RCC 7860 (cell line): ENCODE results near the gene P2RY2.
"Not testable (repeated sequence)": the region's sequence is repeated elsewhere in the genome, so short reads cannot be mapped to it uniquely, and the experiment has no call there.

Experiments
- DNase-seq: peaks from one replicate; pipeline ENCODE4 v3.0.0-alpha.2; 2015; ENCODE audit warnings: low spot score
- FAIRE-seq: peaks from 2 replicates; lab custom pipeline; 2012; peaks lifted over from hg19 to GRCh38; lab: Jason Lieb, UNC

Gene P2RY2

DNA sequence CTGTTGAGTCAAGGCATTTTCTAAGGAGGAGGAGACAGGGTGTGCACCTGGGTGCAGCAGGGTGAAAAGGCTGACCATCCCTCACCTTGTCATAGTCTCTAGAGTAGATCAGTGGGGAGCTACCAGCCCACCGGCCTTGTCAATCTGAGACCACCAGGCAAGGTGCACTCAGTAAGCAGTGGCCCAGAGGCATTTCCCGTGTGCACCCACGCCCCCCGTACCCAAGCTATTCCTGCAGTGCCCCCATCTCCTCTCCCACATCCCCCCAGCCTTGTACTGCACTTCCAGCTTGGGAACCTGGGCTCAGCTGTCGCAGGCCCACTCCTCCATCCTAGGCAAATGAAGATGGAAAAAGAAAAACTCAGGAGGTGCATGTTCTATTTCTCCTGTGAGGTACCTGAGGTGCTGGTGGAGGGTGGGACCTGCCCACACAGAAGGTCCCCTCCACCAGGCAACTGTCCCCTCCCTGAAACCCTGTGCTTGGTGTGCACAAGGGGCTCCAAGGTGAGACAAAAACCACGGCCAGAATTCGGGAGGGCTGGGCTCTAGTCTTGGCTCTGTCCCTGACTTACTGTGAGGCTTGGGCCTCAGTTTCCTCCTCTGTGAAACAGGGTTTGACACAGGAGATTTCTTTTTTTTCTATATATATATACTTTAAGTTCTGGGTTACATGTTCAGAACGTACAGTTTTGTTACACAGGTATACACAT, 8.4 kb downstream of the P2RY2 start:
- no peak for DNase-seq
- FAIRE-seq = no peak

DNA sequence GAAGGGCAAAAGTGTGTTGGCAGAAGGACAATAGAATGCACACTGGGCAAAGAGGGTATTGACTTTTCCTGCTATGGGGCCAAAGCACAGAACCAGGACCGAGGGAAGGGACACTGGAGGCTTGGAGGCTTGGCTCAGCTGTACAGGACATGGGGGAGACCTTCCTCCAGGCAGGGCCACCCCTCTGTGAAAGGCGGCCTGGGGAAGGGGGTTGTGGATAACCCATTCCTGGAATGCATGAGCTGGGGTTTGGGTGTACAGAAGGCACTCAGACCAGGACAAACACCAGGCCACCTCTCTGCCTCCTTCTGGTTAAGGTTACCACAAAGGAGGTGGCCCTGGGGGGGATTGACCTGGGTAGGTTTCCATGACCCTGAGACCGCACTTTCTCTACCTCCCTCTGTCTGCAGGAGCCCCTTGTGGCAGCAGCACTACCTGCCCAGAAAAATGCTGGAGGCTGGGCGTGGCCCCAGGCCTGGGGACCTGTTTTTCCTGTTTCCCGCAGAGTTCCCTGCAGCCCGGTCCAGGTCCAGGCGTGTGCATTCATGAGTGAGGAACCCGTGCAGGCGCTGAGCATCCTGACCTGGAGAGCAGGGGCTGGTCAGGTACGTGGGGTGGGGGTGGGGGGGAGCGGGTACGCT, 9.6 kb downstream of the P2RY2 start:
- FAIRE-seq (no peak), DNase-seq (no peak)

DNA sequence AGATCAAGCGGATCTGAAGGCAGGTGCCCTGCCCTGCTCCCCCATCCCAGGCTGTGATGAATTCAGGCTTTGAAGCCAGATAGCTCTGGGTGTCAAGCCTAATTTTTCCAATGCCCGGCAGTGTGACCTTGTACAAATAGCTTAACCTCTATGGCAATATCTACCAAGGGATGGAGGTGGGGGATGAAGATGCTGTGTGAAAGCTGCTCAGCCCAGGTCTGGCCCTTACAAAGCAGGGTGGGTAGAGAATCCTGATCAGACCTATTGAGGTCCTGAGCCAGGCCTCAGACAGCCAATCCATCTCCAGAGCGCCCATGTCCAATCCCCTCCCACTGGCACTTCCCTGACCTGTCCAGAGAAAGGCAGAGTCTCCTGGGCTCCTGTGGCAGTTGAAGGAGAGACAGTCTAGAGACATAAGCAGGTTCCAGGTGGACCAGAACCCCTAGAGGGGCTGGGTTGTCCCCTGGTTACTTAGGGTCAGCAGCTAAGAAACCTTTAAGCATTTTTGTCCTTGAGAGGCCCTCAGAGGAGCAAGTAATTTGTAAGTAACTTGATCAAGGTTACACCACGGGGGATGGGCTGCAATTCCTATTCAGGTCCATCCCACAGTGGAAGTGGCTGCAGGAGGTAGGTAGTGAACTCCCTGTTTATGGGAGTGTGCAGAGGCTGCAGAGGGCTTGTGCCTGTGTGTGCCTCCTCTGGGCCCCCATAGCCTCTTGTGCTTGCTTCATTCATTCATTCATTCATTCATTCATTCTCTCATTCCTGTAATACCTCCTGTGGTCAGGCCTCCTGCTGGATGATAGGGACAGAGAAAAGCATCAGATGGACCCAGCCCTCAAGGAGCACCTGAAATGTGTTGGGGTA, 10.4 kb downstream of the P2RY2 start:
- DNase-seq (no peak), FAIRE-seq (no peak)

DNA sequence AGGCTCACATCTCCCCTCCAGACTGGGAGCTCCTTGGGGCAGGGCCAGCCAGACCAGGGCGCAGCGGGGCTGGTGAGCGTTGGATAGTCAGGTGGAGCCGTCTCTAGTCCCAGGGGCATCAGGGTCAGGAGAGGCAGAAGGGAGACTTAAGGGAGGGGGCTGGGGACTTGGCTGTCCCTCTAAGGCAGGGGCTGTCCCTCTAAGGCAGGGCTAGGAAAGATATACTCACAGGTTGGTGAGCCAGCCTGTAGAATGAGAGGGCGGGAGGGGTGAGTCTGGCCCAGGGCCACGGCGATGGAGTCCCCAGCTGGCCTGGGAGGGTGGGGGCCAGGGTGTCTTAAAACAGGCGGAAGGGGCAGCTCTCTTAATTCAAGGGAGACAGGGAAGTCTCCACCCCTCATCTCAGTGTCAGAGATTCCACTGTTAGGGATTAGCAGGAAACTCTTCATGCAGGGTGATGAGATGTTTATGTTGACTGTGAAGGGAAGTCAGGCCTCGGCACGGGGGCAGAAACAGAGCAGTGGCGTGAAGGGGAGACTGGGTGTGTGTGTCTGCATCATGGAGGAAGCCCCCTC, 11.3 kb downstream of the P2RY2 start:
- FAIRE-seq (no peak), DNase-seq (no peak)

DNA sequence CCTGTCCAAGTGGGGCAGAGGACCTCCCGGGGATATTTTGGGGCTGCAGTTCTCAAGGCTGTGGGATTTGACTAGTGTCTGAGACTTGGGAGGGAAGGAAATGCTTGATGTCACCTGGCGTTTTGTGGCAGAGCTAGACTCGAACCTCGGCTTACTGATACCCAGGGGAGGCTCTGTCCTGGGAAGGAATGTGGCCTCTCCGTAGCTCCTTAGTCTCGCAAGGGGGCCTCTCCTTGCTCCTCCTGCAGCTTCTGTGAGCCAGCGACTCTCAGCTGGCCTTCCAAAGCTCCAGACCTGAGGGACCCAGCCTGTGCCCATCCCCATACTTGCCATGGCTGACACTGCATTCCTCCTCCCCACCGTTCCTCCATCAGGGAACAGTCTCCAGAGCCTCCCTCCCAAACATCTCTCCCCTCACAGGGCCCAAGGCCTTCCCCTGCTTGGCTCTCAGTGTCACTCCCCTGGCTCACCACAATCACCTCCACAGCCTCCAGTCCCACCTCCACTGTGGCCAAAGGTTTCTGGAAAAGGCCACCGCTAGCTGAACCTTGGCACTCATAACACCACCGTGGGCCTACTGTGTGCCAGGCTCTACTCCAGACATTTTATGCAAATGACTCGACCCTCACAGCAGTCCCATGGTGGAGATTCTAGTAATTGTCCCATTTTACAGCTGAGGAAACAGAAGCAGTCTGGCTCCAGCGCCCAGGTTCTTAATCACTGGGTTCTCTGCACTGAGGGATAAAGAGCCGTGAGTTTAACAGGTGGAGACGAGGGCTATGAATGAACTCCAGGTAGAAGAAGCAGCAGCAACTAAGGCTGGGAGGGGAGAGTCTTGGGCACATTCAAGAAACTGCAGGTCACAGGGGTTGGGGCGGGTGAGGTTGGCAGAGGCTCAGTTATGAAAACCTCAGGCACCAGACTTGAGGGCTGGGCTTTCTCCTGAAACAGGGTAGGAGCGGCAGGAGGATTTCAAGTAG, 12.1 kb downstream of the P2RY2 start:
- DNase-seq (no peak), FAIRE-seq (no peak)

DNA sequence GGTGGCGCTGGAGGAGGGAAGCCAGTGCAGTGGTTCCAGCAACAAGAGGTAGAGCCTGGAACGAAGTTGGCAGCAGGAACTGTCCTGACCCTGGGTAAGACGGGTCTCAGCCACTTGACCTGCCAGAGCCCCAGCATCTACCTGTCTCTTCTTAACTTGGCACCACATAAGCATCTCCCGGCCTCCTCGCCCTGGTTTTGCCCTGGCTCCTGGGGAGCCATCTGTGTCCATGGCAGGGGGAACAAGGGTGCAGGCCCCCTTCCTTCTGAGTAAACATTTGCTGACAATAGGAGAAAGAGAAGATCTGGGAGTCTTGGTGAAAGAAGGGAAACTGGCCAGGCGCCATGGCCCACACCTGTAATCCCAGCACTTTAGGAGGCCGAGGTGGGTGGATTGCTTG, 12.8 kb downstream of the P2RY2 start:
- FAIRE-seq = no peak
- DNase-seq = no peak

DNA sequence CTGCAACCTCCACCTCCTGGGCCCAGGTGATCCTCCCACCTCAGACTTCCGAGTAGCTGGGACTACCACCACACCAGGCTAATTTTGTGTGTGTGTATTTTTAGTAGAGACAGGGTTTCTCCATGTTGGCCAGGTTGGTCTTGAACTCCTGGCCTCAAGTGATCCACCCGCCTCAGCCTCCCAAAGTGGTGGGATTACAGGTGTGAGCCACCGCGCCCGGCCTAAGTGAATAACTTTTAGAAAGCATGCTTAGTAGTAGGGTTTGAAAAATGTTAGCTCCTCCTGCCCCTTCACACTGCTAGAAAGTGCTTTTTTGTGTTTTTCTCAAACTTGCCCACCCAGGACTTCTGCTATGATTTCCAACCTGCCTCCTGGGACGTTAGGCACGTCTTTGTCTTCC, 14.4 kb downstream of the P2RY2 start:
- DNase-seq, FAIRE-seq: not testable (repeated sequence)

DNA sequence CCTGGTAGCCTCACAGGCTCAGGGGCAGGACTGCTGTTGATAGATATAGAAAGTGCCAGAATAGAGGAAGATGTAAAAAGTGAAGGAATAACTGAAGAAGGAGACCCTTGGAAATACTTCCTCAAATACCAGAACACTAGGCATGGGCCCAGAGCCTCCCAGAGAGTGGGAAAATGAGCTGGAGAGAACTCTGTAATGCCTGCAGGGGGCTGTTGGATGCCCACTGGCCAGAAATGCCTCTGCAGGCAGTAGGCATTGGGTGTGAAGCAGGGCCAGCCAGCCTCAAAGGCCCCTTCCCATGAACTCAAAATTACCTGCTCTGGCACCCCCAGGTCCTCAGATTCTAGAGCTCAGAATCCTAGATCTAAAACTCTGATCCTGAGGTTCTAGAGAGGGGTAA, 15.1 kb downstream of the P2RY2 start:
- no peak for DNase-seq
- FAIRE-seq = no peak

DNA sequence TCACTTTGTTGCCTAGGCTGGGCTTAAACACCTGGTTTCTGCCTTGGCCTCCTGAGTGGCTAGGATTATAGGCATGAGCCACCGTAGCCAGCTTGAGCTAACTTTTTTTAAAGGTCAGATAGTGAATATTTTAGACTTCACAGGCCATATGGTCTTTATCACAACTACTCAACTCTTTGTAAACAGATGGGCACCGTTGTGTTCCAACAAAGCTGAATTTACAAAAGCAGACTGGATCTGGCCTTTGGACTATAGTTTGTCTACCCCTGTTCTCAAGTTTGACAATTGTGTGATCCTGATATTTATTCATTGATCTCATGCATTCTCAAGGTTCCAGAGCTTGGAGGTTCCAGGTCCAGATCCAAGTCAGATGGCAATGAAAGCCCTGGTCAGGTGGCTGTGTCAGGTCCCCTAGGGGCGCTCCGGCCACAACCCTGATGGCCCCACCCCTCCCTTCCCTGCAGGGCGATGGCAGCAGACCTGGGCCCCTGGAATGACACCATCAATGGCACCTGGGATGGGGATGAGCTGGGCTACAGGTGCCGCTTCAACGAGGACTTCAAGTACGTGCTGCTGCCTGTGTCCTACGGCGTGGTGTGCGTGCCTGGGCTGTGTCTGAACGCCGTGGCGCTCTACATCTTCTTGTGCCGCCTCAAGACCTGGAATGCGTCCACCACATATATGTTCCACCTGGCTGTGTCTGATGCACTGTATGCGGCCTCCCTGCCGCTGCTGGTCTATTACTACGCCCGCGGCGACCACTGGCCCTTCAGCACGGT, 15.8 kb downstream of the P2RY2 start:
- no peak for DNase-seq
- no peak for FAIRE-seq

DNA sequence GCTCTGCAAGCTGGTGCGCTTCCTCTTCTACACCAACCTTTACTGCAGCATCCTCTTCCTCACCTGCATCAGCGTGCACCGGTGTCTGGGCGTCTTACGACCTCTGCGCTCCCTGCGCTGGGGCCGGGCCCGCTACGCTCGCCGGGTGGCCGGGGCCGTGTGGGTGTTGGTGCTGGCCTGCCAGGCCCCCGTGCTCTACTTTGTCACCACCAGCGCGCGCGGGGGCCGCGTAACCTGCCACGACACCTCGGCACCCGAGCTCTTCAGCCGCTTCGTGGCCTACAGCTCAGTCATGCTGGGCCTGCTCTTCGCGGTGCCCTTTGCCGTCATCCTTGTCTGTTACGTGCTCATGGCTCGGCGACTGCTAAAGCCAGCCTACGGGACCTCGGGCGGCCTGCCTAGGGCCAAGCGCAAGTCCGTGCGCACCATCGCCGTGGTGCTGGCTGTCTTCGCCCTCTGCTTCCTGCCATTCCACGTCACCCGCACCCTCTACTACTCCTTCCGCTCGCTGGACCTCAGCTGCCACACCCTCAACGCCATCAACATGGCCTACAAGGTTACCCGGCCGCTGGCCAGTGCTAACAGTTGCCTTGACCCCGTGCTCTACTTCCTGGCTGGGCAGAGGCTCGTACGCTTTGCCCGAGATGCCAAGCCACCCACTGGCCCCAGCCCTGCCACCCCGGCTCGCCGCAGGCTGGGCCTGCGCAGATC, 16.5 kb downstream of the P2RY2 start:
- FAIRE-seq (no peak), DNase-seq (no peak)

DNA sequence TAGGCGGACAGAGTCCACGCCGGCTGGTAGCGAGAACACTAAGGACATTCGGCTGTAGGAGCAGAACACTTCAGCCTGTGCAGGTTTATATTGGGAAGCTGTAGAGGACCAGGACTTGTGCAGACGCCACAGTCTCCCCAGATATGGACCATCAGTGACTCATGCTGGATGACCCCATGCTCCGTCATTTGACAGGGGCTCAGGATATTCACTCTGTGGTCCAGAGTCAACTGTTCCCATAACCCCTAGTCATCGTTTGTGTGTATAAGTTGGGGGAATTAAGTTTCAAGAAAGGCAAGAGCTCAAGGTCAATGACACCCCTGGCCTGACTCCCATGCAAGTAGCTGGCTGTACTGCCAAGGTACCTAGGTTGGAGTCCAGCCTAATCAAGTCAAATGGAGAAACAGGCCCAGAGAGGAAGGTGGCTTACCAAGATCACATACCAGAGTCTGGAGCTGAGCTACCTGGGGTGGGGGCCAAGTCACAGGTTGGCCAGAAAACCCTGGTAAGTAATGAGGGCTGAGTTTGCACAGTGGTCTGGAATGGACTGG, 17.2 kb downstream of the P2RY2 start:
- FAIRE-seq (no peak), DNase-seq (no peak)

DNA sequence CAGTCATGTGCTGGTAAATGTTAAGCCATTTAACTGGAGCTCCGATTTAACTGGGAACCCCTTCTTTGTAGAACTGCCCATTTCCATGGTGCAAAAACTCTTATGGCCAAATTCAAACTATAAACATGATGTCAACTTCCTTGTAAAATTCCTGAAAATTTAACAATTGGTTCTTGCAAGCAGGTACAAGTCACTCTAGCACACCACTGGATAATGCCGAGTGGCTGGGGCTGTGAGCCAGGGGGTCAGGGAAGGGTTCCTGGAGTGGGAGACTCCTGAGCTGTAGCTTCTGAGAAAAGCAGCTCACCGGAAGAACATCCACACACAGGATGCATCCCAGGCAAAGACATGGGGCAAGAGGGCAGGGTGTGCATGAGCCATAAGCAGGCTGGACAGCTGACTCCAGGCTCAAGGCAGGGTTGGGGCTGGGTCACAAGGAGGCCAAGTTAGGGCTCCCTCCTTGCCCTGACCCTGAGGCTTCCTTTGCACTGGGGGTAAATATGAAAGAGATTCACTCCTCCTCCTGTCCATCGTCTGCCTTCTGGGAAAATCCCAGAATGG, 18.2 kb downstream of the P2RY2 start:
- no peak for DNase-seq
- no peak for FAIRE-seq

DNA sequence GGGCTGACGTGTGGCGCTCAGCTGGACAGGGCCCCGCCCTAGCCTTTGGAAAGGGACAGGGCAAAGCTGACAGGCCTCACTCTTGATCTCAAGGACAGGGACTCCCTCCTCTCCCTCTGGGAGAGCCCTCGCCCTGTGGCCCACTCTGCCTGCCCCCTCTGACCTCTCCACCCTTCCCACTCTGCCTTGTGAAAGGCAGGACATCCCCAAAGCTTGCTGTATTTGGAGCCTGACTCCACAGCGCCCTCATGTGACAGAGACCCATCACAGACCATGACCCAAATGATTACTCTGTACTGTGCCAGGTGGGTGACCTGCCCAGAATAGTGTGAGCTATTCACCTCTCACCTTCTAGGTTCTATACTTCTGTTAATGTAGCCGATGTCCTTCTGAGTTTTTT, 18.8 kb downstream of the P2RY2 start:
- peak; percentile 20 for DNase-seq
- no peak for FAIRE-seq

DNA sequence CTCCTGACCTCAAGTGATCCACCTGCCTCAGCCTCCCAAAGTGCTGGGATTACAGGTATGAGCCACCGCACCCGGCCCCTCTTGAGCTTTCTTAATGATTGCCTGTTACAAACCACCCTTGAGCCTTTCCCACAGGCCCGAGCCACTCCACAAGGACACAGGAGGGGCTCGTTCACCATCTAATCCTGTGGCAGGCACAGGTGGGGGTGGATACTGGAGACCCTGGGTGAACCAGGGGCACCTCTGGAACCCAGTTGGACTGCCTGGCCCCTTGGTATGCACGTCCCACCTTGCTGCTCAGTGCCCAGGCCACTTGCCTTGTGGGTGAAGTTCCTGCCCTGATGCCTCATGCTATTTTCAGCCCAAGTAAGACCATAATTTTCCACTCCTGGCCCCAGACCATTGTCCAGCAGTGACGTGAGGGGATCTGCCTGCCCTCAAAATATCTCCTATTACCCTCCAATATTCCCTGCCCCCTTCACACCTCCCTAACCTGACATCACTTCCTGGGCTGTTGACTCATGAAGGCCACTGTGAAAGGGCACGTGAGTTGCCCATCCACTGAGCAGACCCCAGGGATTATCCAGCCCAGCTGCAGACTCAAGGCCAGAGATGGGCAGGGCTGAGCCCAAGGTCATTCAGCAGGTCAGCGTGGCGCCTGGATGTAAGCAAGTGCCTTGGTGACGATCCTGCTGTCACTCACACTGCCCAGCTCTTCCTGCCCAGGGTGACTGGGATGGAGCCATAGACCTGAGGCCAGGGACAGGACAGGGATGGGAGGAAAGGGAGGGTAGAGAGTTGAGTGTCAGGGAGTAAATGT, 19.6 kb downstream of the P2RY2 start:
- DNase-seq (no peak), FAIRE-seq (no peak)

DNA sequence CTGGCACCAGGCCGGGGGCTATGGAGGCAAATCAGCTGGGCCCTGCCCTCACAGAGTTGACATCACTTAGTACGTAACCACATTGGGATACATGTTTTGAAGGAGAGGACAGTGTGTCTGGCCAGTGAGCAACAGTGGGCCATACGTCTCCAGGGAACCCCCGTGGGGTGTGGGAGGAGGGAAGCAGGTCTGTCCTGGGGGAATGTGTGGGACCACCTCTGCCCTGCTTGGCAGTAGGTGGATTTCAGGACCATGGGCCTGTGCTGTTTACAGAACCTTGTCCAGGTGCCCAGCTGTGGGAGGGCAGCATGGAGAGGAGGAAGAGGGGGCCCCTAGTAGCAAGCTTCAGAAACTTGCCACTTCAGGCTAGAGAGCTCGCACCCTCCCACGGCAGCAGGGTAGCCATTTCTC, 21.0 kb downstream of the P2RY2 start:
- FAIRE-seq = no peak

DNA sequence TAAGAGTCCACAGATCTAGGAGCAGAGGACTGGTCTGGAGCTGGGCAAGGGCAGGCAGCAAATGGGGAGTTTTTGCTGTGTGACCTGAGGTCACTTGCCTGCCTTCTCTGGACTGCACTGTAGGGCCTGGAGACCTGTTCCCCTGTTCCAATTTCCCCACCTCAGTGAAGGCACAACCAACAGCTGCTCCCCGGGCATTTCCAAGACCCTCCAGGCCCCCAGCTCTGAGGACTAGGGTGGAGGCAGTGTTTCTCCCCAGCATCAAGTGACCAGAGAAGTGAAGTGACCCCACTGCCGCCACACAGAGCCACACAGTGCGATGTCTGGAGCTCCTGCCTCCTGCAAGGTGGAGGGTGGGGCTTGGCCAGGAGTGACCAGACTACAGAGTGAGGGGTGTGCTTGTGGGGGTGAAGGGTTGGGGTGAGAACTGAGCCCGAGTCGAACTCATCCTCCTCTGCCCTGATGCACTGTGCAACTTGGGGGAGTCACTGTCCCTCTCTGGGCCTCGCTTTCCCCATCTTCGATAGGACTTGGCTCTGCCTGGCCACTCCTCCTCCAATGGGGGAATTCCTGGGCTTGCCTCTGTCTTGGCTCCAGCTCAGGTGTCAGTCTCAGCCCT, 21.6 kb downstream of the P2RY2 start:
- DNase-seq = no peak
- no peak for FAIRE-seq

More for the DNA sequence above, 21.0 kb downstream of the P2RY2 start:
- DNase-seq = no peak

DNA sequence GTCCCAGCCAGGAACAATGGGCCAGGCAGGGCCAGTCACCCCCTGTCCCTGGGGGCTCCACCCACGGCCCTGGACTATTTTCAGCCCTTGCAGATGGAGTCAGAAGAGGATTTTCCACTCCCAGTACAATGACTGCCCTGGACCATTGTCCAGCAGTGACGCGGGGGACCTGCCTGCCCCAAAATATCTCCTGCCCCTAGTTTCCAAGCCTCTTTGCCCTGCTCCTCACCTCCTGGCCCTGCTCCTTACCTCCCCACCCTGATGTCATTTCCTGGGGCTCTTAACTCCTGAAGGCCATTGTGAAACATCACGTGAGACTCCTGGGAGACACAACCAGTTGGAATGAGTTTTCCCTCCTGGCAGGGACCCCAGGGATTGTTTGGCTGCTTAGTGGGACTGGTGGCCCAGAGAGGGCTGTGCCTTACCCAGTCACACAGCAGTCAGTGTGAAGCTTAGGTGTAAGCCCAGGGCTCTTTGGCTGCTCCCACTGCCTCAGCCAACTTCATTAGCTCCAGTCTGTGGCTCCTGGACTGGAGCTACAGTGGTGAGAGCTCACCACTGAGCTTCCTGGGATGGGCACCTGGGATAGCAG, 22.2 kb downstream of the P2RY2 start:
- DNase-seq = no peak
- FAIRE-seq = no peak
